Testis (tissue), 2 donors: ENCODE measurements around the gene TATDN2.

Source experiments
- CTCF ChIP-seq, 3 experiments: fragments of 450-650 bp in 2 of 3; fragments of 200-600 bp in 1 of 3; sonication (generic) in 1 of 3; IDR thresholded peaks; one replicate each; pipeline ENCODE4 v1.5.1; 2016 to 2019; ENCODE audit warnings: antibody characterized with exemption in 3 of 3, mild to moderate bottlenecking in 2 of 3, moderate library complexity in 1 of 3
- POLR2A ChIP-seq: fragments of 450-650 bp; IDR thresholded peaks from one replicate; pipeline ENCODE4 v1.6.1; 2017; ENCODE audit warnings: antibody characterized with exemption, mild to moderate bottlenecking, moderate library complexity

- TF ChIP-seq CTCF (IDR thresholded peaks at IDR 0.05): no peak
- no peak for TF ChIP-seq POLR2A
Observed at GRCh38 chr3:10328460-10329071, 80.3 kb downstream of the TATDN2 start.
